Pons (tissue), 1 donor: ENCODE results near the gene PSMD5.
"Not testable (repeated sequence)": the region's sequence is repeated elsewhere in the genome, so short reads cannot be mapped to it uniquely, and the experiment has no call there.

Source experiments
- DNase-seq: peaks from one replicate; pipeline ENCODE4 v3.0.0-alpha.2; 2016; ENCODE audit warnings: low spot score

PSMD5 gene

GRCh38 chr9:120804784-120805363 lies 37.8 kb downstream of the PSMD5 start:
- not testable (repeated sequence) for DNase-seq

- no peak for DNase-seq
Observed at GRCh38 chr9:120801441-120801840, 41.3 kb downstream of the PSMD5 start.

GRCh38 chr9:120792898-120793765 lies 49.6 kb downstream of the PSMD5 start, which contains the start of gene FBXW2:
Gene FBXW2, minus strand, starts transcription at chr9:120793416. Its CDS starts 5,158 bp downstream, at chr9:120788258.
- DNase-seq: peak; percentile 86

GRCh38 chr9:120791161-120791560 lies 51.6 kb downstream of the PSMD5 start:
- no peak for DNase-seq

GRCh38 chr9:120787933-120788332 lies 54.8 kb downstream of the PSMD5 start:
- DNase-seq: no peak

GRCh38 chr9:120783602-120784047 lies 59.1 kb downstream of the PSMD5 start:
- DNase-seq: no peak

GRCh38 chr9:120781236-120781635 lies 61.5 kb downstream of the PSMD5 start:
- DNase-seq: no peak

GRCh38 chr9:120780367-120780766 lies 62.4 kb downstream of the PSMD5 start:
- DNase-seq: no peak

GRCh38 chr9:120779227-120779626 lies 63.5 kb downstream of the PSMD5 start:
- DNase-seq: no peak

- no peak for DNase-seq
Observed at GRCh38 chr9:120778758-120779157, 64.0 kb downstream of the PSMD5 start.

- no peak for DNase-seq
Observed at GRCh38 chr9:120777229-120777628, 65.5 kb downstream of the PSMD5 start.

- DNase-seq: no peak
Observed at GRCh38 chr9:120776788-120777187, 65.9 kb downstream of the PSMD5 start.

GRCh38 chr9:120775859-120776258 lies 66.9 kb downstream of the PSMD5 start:
- no peak for DNase-seq

- no peak for DNase-seq
Observed at GRCh38 chr9:120774719-120775118, 68.0 kb downstream of the PSMD5 start.

GRCh38 chr9:120773256-120773655 lies 69.5 kb downstream of the PSMD5 start:
- DNase-seq: no peak

- DNase-seq: no peak
Observed at GRCh38 chr9:120770931-120771330, 71.8 kb downstream of the PSMD5 start.

GRCh38 chr9:120768886-120769285 lies 73.8 kb downstream of the PSMD5 start:
- DNase-seq: no peak

GRCh38 chr9:120768247-120768646 lies 74.5 kb downstream of the PSMD5 start:
- no peak for DNase-seq

GRCh38 chr9:120767451-120767850 lies 75.3 kb downstream of the PSMD5 start:
- DNase-seq: no peak
